ENCODE results near the gene AGER. TPM values are rescaled to one million over a fixed set of nuclear protein-coding genes. Genes with fewer than 3 reads are reported as not detected.
"Not testable (repeated sequence)": the region's sequence is repeated elsewhere in the genome, so short reads cannot be mapped to it uniquely, and the experiment has no call there.

AGER gene
- polyA plus RNA-seq, 4 donors, result 3.0 to 12.1 (median 9.2) TPM

DNA sequence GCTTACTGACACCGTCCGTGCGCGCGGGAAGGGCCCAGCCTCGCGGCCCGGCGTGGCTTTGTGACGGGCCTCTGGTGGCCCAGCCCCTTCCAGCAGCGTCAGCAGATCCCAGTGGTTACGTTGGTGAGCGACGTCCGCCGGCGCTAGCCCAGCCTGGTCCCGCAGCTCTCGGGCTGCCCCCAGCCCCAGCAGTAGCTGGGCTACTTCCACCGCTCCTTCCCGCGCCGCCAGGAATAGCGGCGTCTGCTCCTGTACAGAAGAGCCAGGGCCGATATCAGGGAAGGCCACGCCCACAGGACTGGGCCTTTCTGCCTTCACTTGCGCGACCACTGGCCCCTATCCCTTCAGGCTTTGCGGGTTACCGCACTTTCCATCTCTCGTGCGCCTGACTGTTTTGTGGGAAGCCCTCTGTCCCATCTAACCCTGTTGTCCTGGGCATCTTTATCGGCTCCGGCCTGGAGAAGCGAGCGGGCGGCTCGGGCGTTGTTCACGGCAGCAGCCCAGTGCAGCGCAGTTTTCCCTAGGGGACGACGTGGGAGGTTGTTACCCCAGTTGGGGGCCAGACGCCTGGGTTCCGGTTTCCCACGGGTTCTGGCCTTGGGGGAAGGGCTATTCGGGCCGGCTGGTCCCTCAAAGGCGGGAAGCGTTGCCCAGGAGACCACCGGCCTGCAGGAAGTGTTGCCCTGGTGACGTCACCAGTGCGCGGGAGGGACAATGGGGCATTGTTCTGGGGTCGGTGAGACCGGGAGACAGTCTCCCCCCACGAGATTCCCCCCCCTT, 12.0 kb upstream of the AGER start:
- 0% methylated on average over 55 to 58 of the region's 58 CpGs for whole genome bisulfite sequencing, 3 donors

DNA sequence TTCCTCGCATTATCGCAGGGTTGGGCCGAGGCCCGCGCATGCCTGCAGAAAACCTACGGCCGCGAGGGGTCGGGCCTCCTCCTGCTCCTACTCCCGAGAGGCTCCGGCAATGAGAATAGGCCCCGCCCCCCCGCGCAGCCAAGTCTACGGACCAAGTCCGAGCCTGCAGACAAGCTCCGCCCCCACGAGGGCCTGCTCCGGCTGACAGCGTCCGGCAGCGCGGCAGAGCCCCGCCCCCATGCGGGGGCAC, 11.5 kb upstream of the AGER start:
- peak; percentile 100 for DNase-seq

More for the DNA sequence above, 12.0 kb upstream of the AGER start:
- Histone ChIP-seq H3K27me3 (ENCODE audit: control insufficient read depth in 3 of 3, insufficient read depth in 3 of 3, low read length in 3 of 3) (no peaks in the 10 kb centered on the region), H3K4me3 (ENCODE audit: low read depth in 1 of 3, low read length in 3 of 3) (peak overlapping the region; percentile 61 to 81 (median 72)), H3K4me1 (ENCODE audit: control insufficient read depth in 3 of 3, insufficient read depth in 2 of 3, low read depth in 1 of 3, low read length in 2 of 3) (peaks cover 2 to 40% (median 2%) of the 10 kb centered on the region in 3 donors), H3K27ac (ENCODE audit: low read depth in 1 of 3, low read length in 2 of 3) (peak overlapping the region; percentile 98 to 99 (median 98)), H3K9me3 (ENCODE audit: control insufficient read depth in 2 of 2, insufficient read depth in 1 of 2, low read depth in 1 of 2, low read length in 1 of 2) (no peaks in the 10 kb centered on the region), H3K36me3 (ENCODE audit: control insufficient read depth in 3 of 3, insufficient read depth in 2 of 3, low read depth in 1 of 3, low read length in 3 of 3) (no peaks in the 10 kb centered on the region)
- DNase-seq (peak; percentile 73 to 94), FAIRE-seq (no peak)

DNA sequence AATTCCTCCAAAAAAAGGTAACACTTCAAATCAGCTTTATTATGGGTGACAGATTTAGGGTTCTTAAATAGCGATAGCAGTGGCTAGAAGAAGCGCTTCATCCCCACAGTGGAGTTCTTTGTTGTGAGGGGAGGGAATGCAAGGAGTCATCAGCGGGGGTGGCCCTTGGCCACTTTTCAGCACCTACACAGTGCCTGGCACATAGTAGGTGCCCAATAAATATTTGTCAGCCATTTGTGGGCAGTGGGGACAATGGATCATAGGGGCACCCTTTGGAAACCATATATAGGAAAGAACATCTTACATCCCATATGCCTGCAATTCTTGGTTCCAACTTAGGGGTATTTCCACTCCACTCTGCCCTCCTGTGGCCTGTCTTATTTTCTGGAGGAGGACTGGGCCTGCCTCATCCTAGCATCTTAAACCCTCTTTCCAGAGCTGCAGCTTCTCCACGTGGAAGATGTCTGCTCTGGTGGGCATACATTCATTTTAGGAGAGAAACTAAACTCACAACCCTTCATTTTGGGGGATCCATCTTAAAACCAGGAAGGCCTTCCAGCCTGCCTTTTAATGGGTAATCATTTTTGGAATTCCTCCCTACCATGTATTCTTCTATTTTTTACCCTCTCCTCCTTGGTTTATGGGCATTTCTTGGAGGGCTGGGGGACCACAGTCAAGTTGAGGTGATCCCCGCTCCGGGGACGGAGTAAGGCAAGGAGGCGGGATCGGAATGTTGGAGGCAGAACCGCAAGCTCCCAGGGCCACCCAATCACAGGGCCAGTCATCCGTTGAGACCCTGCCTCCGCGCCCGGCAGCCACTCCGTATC, 11.0 kb upstream of the AGER start:
- FAIRE-seq (no peak), DNase-seq (peak; percentile 58 to 77)
- Histone ChIP-seq H3K27ac (ENCODE audit: low read depth in 1 of 3, low read length in 2 of 3) (peak overlapping the region; percentile 56 to 93 (median 91)), H3K9me3 (ENCODE audit: control insufficient read depth in 2 of 2, insufficient read depth in 1 of 2, low read depth in 1 of 2, low read length in 1 of 2) (no peaks in the 10 kb centered on the region), H3K4me3 (ENCODE audit: low read depth in 1 of 3, low read length in 3 of 3) (peak overlapping the region; percentile 0 to 40 (median 5)), H3K36me3 (ENCODE audit: control insufficient read depth in 3 of 3, insufficient read depth in 2 of 3, low read depth in 1 of 3, low read length in 3 of 3) (no peaks in the 10 kb centered on the region), H3K4me1 (ENCODE audit: control insufficient read depth in 3 of 3, insufficient read depth in 2 of 3, low read depth in 1 of 3, low read length in 2 of 3) (peaks cover 6 to 44% (median 7%) of the 10 kb centered on the region in 3 donors), H3K27me3 (ENCODE audit: control insufficient read depth in 3 of 3, insufficient read depth in 3 of 3, low read length in 3 of 3) (no peaks in the 10 kb centered on the region)
- WGBS, 3 donors, result 16 to 18% (median 17%) methylated on average over 15 of the region's 15 CpGs

More for the DNA sequence above, 11.5 kb upstream of the AGER start:
- no peaks in the 10 kb centered on the region for H3K27me3 ChIP-seq (ENCODE audit: control insufficient read depth in 3 of 3, insufficient read depth in 3 of 3, low read length in 3 of 3)
- H3K4me3 ChIP-seq (ENCODE audit: low read depth in 1 of 3, low read length in 3 of 3), result peak overlapping the region in 1 of 3 donors; percentile 72
- no peaks in the 10 kb centered on the region for H3K9me3 ChIP-seq (ENCODE audit: control insufficient read depth in 2 of 2, insufficient read depth in 1 of 2, low read depth in 1 of 2, low read length in 1 of 2)
- no peaks in the 10 kb centered on the region for H3K36me3 ChIP-seq (ENCODE audit: control insufficient read depth in 3 of 3, insufficient read depth in 2 of 3, low read depth in 1 of 3, low read length in 3 of 3)
- H3K4me1 ChIP-seq (ENCODE audit: control insufficient read depth in 3 of 3, insufficient read depth in 2 of 3, low read depth in 1 of 3, low read length in 2 of 3), result peaks cover 6 to 44% (median 6%) of the 10 kb centered on the region in 3 donors
- FAIRE-seq, result no peak
- WGBS, 3 donors, result 0 to 1% (median 1%) methylated on average over 25 of the region's 25 CpGs
- peak overlapping the region in 2 of 3 donors; percentile 98 for H3K27ac ChIP-seq (ENCODE audit: low read depth in 1 of 3, low read length in 2 of 3)

DNA sequence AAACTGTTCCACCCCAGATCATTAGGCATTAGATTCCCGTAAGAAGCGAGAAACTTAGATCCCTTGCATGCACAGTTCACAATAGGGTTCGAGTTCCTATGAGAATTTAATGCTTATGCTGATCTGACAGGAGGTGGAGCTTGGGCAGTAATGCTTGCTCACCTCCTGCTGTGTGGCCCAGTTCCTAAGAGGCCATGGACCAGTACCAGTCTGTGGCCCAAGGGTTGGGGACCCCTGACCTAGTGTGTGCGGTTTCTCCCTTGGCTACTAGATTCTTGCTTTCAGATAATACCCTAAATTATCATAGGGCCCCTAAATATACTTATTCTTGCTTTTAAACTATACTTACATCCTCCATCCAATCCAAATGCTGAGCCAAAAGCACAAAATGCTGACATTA, 10.3 kb upstream of the AGER start:
- no peak for FAIRE-seq

DNA sequence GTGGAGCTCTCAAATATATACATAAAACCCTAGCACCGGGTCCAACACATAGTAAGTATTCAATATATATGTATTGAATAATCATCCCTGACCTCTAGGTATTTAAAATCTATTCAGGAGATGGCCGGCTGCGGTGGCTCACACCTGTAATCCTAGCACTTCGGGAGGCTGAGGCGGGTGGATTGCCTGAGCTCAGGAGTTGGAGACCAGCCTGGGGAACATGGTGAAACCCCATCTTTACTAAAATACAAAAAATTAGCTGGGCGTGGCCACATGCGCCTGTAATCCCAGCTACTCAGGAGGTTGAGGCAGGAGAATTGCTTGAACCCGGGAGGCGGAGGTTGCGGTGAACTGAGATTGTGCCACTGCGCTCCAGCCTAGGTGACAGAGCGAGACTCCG, 9.0 kb upstream of the AGER start:
- Histone ChIP-seq H3K27ac (ENCODE audit: low read depth in 1 of 3, low read length in 2 of 3) (peak overlapping the region in 2 of 3 donors; percentile 94 to 99), H3K4me1 (ENCODE audit: control insufficient read depth in 3 of 3, insufficient read depth in 2 of 3, low read depth in 1 of 3, low read length in 2 of 3) (peaks cover 10 to 51% (median 12%) of the 10 kb centered on the region in 3 donors), H3K36me3 (ENCODE audit: control insufficient read depth in 3 of 3, insufficient read depth in 2 of 3, low read depth in 1 of 3, low read length in 3 of 3) (peaks cover 0 to 12% (median 0%) of the 10 kb centered on the region in 3 donors)
- 71 to 85% (median 83%) methylated on average over 13 of the region's 13 CpGs for WGBS, 3 donors
- H3K4me3 ChIP-seq (ENCODE audit: low read depth in 1 of 3, low read length in 3 of 3); FAIRE-seq; H3K27me3 ChIP-seq (ENCODE audit: control insufficient read depth in 3 of 3, insufficient read depth in 3 of 3, low read length in 3 of 3); H3K9me3 ChIP-seq (ENCODE audit: control insufficient read depth in 2 of 2, insufficient read depth in 1 of 2, low read depth in 1 of 2, low read length in 1 of 2); DNase-seq: not testable (repeated sequence)

More for the DNA sequence above, 10.3 kb upstream of the AGER start:
- H3K9me3 ChIP-seq (ENCODE audit: control insufficient read depth in 2 of 2, insufficient read depth in 1 of 2, low read depth in 1 of 2, low read length in 1 of 2), result no peaks in the 10 kb centered on the region
- H3K4me3 ChIP-seq (ENCODE audit: low read depth in 1 of 3, low read length in 3 of 3), result no peak overlapping the region
- H3K27me3 ChIP-seq (ENCODE audit: control insufficient read depth in 3 of 3, insufficient read depth in 3 of 3, low read length in 3 of 3), result no peaks in the 10 kb centered on the region
- DNase-seq, result no peak
- peak overlapping the region in 1 of 3 donors; percentile 91 for H3K27ac ChIP-seq (ENCODE audit: low read depth in 1 of 3, low read length in 2 of 3)
- peaks cover 6 to 44% (median 7%) of the 10 kb centered on the region in 3 donors for H3K4me1 ChIP-seq (ENCODE audit: control insufficient read depth in 3 of 3, insufficient read depth in 2 of 3, low read depth in 1 of 3, low read length in 2 of 3)
- H3K36me3 ChIP-seq (ENCODE audit: control insufficient read depth in 3 of 3, insufficient read depth in 2 of 3, low read depth in 1 of 3, low read length in 3 of 3), result peaks cover 0 to under 1% (median 0%) of the 10 kb centered on the region in 3 donors
- WGBS, 3 donors, result 94% methylated on average over 4 of the region's 4 CpGs

DNA sequence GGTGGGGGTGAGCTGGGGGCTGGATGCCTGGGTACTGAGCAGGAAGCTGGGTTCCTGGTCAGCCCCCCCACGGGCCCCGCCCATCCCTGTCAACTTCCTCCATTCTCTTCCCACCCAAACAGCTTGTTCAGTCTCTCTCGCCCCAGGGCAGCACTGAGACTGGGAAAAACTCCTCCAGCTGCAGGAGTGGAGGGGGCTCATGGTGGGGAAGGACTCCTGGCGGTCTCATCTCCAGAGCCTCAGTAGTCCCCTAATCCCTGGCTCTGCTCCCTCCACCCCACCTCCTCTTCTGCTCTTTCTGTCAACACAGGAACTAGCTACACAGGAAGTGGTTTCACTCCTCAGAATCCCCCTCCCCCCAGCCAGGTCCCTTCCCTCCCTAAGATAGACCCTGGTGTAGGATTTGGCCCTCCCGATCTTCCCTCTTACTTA, 8.6 kb upstream of the AGER start, which contains the start of gene GPSM3:
Gene GPSM3 (minus strand): TSS at position 36 of the 432 bp plus-strand sequence. CDS start 130 bp downstream, outside the sequence.
- peaks cover 0 to 17% (median 0%) of the 10 kb centered on the region in 3 donors for H3K36me3 ChIP-seq (ENCODE audit: control insufficient read depth in 3 of 3, insufficient read depth in 2 of 3, low read depth in 1 of 3, low read length in 3 of 3)
- DNase-seq, result peak; percentile 52 to 59
- no peaks in the 10 kb centered on the region for H3K9me3 ChIP-seq (ENCODE audit: control insufficient read depth in 2 of 2, insufficient read depth in 1 of 2, low read depth in 1 of 2, low read length in 1 of 2)
- H3K27me3 ChIP-seq (ENCODE audit: control insufficient read depth in 3 of 3, insufficient read depth in 3 of 3, low read length in 3 of 3), result no peaks in the 10 kb centered on the region
- 14 to 44% (median 33%) methylated on average over 5 of the region's 5 CpGs for WGBS, 3 donors
- peak within 1 kb of the TSS; percentile 20 to 83 (median 68) for H3K4me3 ChIP-seq (ENCODE audit: low read depth in 1 of 3, low read length in 3 of 3)
- H3K27ac ChIP-seq (ENCODE audit: low read depth in 1 of 3, low read length in 2 of 3), result peak within 1 kb of the TSS; percentile 81 to 99 (median 94)
- FAIRE-seq, result no peak
- H3K4me1 ChIP-seq (ENCODE audit: control insufficient read depth in 3 of 3, insufficient read depth in 2 of 3, low read depth in 1 of 3, low read length in 2 of 3), result peaks cover 10 to 56% (median 12%) of the 10 kb centered on the region in 3 donors

DNA sequence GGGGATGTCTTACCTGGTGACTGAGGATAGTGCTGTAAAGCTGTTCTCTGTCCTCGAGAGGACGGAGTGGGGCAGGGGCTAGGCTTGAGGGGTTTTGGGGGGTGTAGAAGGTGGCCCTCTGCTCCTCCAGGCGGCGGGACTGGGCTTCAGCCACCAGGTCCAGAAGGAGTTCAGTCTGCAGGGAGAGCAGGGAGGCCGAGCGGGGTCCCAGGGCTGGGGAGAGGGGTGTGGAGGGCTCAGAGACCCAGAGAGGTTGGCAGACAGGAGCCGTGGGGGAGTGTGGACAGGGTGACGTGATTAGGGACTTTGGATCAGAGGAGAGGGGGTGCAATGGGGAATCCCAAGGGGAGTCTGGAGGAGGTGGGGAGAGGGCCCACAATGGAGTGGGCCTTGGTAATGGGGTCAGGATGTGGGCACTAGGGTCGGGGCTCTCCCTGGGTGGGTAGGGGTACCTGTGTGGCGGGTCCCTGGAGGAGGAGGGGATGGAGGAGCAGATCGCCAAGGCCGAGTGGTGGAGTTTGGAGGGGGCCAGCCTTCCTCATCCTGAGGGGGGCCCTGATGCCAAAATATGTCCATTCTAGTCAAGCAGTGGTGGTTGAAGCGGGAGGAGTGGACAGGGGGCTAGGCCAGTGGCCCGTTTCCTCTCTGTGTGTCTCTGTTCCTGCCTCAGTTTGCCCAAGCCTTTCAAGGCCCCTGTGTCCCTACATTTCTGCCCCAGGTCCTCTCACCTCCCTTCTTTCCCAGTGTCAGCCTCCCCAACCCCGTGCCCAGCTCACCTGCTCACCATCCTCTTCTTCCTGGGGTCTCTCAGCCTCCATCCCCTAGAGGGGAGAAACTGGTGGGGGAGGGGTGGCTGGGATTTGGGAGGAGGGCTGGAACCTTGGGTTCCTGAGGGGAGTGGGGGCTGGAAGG, 7.9 kb upstream of the AGER start:
- Histone ChIP-seq H3K27me3 (ENCODE audit: control insufficient read depth in 3 of 3, insufficient read depth in 3 of 3, low read length in 3 of 3) (no peaks in the 10 kb centered on the region), H3K9me3 (ENCODE audit: control insufficient read depth in 2 of 2, insufficient read depth in 1 of 2, low read depth in 1 of 2, low read length in 1 of 2) (no peaks in the 10 kb centered on the region), H3K27ac (ENCODE audit: low read depth in 1 of 3, low read length in 2 of 3) (peak overlapping the region; percentile 81 to 99 (median 94)), H3K4me3 (ENCODE audit: low read depth in 1 of 3, low read length in 3 of 3) (peak overlapping the region; percentile 20 to 83 (median 68)), H3K4me1 (ENCODE audit: control insufficient read depth in 3 of 3, insufficient read depth in 2 of 3, low read depth in 1 of 3, low read length in 2 of 3) (peaks cover 10 to 53% (median 12%) of the 10 kb centered on the region in 3 donors), H3K36me3 (ENCODE audit: control insufficient read depth in 3 of 3, insufficient read depth in 2 of 3, low read depth in 1 of 3, low read length in 3 of 3) (peaks cover 0 to 24% (median under 1%) of the 10 kb centered on the region in 3 donors)
- FAIRE-seq (no peak), DNase-seq (no peak)
- WGBS, 3 donors, result 53 to 69% (median 68%) methylated on average over 13 to 15 of the region's 15 CpGs

Data from small intestine (tissue), 7 donors.